DND-41 (cell line): ENCODE data around the gene CERS6.

Experiments used
- CTCF ChIP-seq: IDR thresholded peaks from 2 replicates; pipeline ENCODE4 v1.5.1; 2012; ENCODE audit warnings: borderline replicate concordance, low read length, moderate library complexity, mild to moderate bottlenecking; ENCODE audit not compliant: poor library complexity, severe bottlenecking; ENCODE audit errors: extremely low read depth
- EZH2 ChIP-seq: IDR thresholded peaks from 3 replicates; pipeline ENCODE4 v1.6.1; 2012; ENCODE audit warnings: borderline replicate concordance, low read depth, mild to moderate bottlenecking, moderate library complexity, low read length, inconsistent platforms; ENCODE audit not compliant: severe bottlenecking

DNA sequence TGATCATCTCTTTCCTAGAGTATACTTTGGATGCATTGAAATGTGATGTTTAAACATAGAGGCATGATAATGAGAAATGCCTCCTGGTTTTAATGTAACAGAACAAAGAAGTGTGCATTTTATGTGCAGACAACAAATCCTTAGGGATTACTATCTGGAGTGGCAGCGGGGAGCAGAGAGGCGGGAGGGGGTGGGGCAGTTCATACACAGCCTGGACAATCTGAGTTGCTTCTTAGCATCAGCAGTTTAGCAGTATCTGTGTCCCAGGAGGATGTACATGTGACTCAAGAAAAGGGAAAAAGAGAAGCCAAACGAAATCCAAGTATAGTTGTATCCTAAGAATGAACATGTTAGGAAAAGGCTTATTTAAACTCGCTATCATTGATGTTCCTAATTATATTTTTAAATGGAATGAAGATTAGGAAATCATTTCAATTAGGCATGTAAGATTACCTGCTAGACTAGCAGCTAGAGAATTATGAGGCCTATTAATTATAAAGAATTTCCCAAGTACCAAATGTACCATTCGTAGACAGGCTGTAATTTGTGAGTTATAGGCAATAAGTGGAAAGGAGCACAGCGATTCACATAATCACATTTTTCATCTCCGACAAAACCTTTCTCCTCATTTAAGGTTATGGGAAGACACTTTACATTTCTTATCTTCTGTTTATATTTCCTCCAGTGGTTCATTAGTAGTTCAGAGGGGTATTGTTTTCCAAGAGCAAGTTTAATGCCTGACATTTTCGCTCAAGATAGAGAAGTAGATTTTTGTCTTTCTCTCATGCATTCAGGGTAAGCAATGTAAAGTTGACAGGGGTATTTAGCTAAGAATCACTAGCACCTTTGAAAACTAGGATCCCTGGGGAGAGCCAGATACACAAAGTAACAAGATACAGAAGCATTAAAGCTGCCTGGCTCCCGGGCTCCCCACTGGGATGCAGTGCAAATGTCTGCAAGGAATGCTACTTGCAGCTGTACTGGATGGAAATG is 205.1 kb downstream of the CERS6 start:
- TF ChIP-seq CTCF: no peak
- no peak for TF ChIP-seq EZH2
